Measurements from ENCODE around the gene PPIF. TPM values are rescaled to one million over a fixed set of nuclear protein-coding genes. Genes with fewer than 3 reads are reported as not detected.

Gene PPIF
- polyA plus RNA-seq, 1 donor (not counting 4 experiments of a cell fraction or from before 2014, with no cell fraction given) = 71.3 TPM

DNA sequence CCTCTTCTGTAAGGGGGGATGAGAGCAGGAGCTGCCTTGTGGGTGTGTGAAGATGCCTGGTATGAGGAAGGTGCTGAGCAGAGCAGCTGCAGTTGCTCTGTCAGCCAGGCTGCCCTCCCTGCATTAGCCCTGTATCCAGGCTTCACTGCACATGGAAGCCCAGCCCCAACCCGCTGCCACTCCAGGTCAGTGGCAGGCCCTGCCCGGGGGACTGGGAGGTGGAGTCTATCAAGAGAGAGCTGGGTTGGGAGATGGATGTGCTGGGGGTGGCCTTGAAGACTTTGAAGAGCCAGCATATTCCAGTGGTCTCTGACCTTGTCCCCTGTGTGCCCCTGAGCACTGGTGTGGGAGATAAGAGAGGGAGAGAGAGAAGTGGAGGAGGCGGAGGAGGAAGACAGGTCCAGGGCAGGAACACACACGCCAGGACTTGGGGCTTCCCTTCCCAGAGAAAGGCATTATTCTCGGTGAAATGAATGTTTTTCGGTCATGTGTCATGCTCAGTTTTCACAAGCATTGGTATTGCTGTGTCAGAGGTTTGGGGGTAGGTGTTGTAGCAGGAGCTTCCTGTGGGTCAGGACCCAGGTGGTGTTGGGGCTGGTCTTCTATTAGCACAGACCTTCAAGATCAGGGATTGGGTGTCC is 2.6 kb downstream of the PPIF start:
- dilution Hi-C loops (cut with MboI; ENCODE audit: extremely low pct_ligation_motif_present, low sequenced_read_pairs) = no loop called here
- no peak for FAIRE-seq
- H3K36me3 ChIP-seq (ENCODE audit: control insufficient read depth in 2 of 2, extremely low read depth in 1 of 2, insufficient read depth in 2 of 2, low read length in 2 of 2) = peaks cover 46 to 61% of the 10 kb centered on the region in 2 experiments

GRCh38 chr10:79350407-79351154 is 3.3 kb downstream of the PPIF start:
- TF ChIP-seq CTCF (optimal IDR thresholded peaks at IDR 0.05 in 1 of 3, IDR thresholded peaks at IDR 0.05 in 1 of 3, conservative IDR thresholded peaks at IDR 0.05 in 1 of 3; ENCODE audit: extremely low read depth in 1 of 3, insufficient read depth in 2 of 3, low read length in 3 of 3) (no peak), EZH2 (IDR thresholded peaks at IDR 0.05; ENCODE audit: low read length) (no peak)
- no peak for DNase-seq (ENCODE audit: low read depth, low spot score)
- peak overlapping the region; percentile 98 for H3K4me2 ChIP-seq (ENCODE audit: control insufficient read depth, extremely low read depth, insufficient read depth, low read depth, low read length)
- H4K20me1 ChIP-seq (ENCODE audit: control insufficient read depth, extremely low read depth, insufficient read depth, low read length) = peaks cover 29% of the 10 kb centered on the region
- no peak for FAIRE-seq
- peaks cover 8% of the 10 kb centered on the region for H3K9me1 ChIP-seq (ENCODE audit: control insufficient read depth, extremely low read depth, insufficient read depth, low read length)
- no peaks in the 10 kb centered on the region for H3K27me3 ChIP-seq (ENCODE audit: control insufficient read depth, extremely low read depth, insufficient read depth, low read length)
- H3K4me1 ChIP-seq (ENCODE audit: control insufficient read depth, extremely low read depth, insufficient read depth, low read length) = peaks cover 28% of the 10 kb centered on the region
- H2AFZ ChIP-seq (ENCODE audit: control insufficient read depth, low read length) = no peak overlapping the region
- peak overlapping the region; percentile 91 for H3K27ac ChIP-seq (ENCODE audit: control insufficient read depth, insufficient read depth, low read length)
- peaks cover 46% of the 10 kb centered on the region for H3K79me2 ChIP-seq (ENCODE audit: control insufficient read depth, insufficient read depth, low read length)
- dilution Hi-C loops (cut with MboI; ENCODE audit: extremely low pct_ligation_motif_present, low sequenced_read_pairs) = no loop called here
- peak overlapping the region; percentile 97 for H3K9ac ChIP-seq (ENCODE audit: control insufficient read depth, extremely low read depth, insufficient read depth, low read length)
- peaks cover 50 to 65% of the 10 kb centered on the region in 2 experiments for H3K36me3 ChIP-seq (ENCODE audit: control insufficient read depth in 2 of 2, extremely low read depth in 1 of 2, insufficient read depth in 2 of 2, low read length in 2 of 2)
- no peak overlapping the region for H3K4me3 ChIP-seq (ENCODE audit: control insufficient read depth in 2 of 3, extremely low read depth in 1 of 3, insufficient read depth in 2 of 3, low read depth in 1 of 3, low read length in 3 of 3)
- H3K9me3 ChIP-seq (ENCODE audit: control insufficient read depth, low read depth, low read length) = no peaks in the 10 kb centered on the region

More for the DNA sequence above, 2.6 kb downstream of the PPIF start:
- Histone ChIP-seq H3K79me2 (ENCODE audit: control insufficient read depth, insufficient read depth, low read length) (peaks cover 46% of the 10 kb centered on the region), H2AFZ (ENCODE audit: control insufficient read depth, low read length) (no peak overlapping the region), H3K4me3 (ENCODE audit: control insufficient read depth in 2 of 3, extremely low read depth in 1 of 3, insufficient read depth in 2 of 3, low read depth in 1 of 3, low read length in 3 of 3) (peak overlapping the region in 1 of 3 experiments; percentile 76), H3K4me1 (ENCODE audit: control insufficient read depth, extremely low read depth, insufficient read depth, low read length) (peaks cover 28% of the 10 kb centered on the region), H3K9ac (ENCODE audit: control insufficient read depth, extremely low read depth, insufficient read depth, low read length) (peak overlapping the region; percentile 97), H3K27ac (ENCODE audit: control insufficient read depth, insufficient read depth, low read length) (peak overlapping the region; percentile 91), H3K4me2 (ENCODE audit: control insufficient read depth, extremely low read depth, insufficient read depth, low read depth, low read length) (peak overlapping the region; percentile 98), H4K20me1 (ENCODE audit: control insufficient read depth, extremely low read depth, insufficient read depth, low read length) (peaks cover 29% of the 10 kb centered on the region), H3K9me1 (ENCODE audit: control insufficient read depth, extremely low read depth, insufficient read depth, low read length) (peaks cover 8% of the 10 kb centered on the region), H3K9me3 (ENCODE audit: control insufficient read depth, low read depth, low read length) (no peaks in the 10 kb centered on the region), H3K27me3 (ENCODE audit: control insufficient read depth, extremely low read depth, insufficient read depth, low read length) (no peaks in the 10 kb centered on the region)
- no peak for TF ChIP-seq CTCF (optimal IDR thresholded peaks at IDR 0.05 in 1 of 3, IDR thresholded peaks at IDR 0.05 in 1 of 3, conservative IDR thresholded peaks at IDR 0.05 in 1 of 3; ENCODE audit: extremely low read depth in 1 of 3, insufficient read depth in 2 of 3, low read length in 3 of 3)
- no peak for TF ChIP-seq EZH2 (IDR thresholded peaks at IDR 0.05; ENCODE audit: low read length)
- no peak for DNase-seq (ENCODE audit: low read depth, low spot score)

Measured in keratinocyte (primary cell).